ENCODE measurements around the gene ANTXR1. TPM values are rescaled to one million over a fixed set of nuclear protein-coding genes. Genes with fewer than 3 reads are reported as not detected.
"Not testable (repeated sequence)": the region's sequence is repeated elsewhere in the genome, so short reads cannot be mapped to it uniquely, and the experiment has no call there.

The ANTXR1 gene
- total RNA-seq, 4 donors from 2014 or later: 52.8 to 116 (median 98.9) TPM

GRCh38 chr2:69223759-69224511 is 211.0 kb downstream of the ANTXR1 start:
- WGBS, 2 donors (ENCODE audit: low coverage in 1 of 2): 90 to 94% methylated on average over 6 of the region's 6 CpGs
- no peaks in the 10 kb centered on the region for H3K9me3 ChIP-seq
- H3K36me3 ChIP-seq: peaks cover 0 to 4% of the 10 kb centered on the region in 2 donors
- H3K27ac ChIP-seq: no peak overlapping the region
- TF ChIP-seq POLR2AphosphoS5 (IDR thresholded peaks at IDR 0.05) (no peak), POLR2A (IDR thresholded peaks at IDR 0.05) (no peak), CTCF (IDR thresholded peaks at IDR 0.05) (no peak), EP300 (IDR thresholded peaks at IDR 0.05) (no peak)
- no peaks in the 10 kb centered on the region for H3K27me3 ChIP-seq
- no peak overlapping the region for H3K4me3 ChIP-seq
- peaks cover 0 to 27% (median 15%) of the 10 kb centered on the region in 3 donors for H3K4me1 ChIP-seq
- ATAC-seq: no peak

- H3K27me3 ChIP-seq: no peaks in the 10 kb centered on the region
- H3K9me3 ChIP-seq: no peaks in the 10 kb centered on the region
- 68 to 72% methylated on average over 2 to 3 of the region's 3 CpGs for WGBS, 2 donors (ENCODE audit: low coverage in 1 of 2)
- peaks cover 0 to 4% of the 10 kb centered on the region in 2 donors for H3K36me3 ChIP-seq
- H3K27ac ChIP-seq: no peak overlapping the region
- no peak for ATAC-seq
- TF ChIP-seq POLR2A (IDR thresholded peaks at IDR 0.05): no peak
- TF ChIP-seq EP300 (IDR thresholded peaks at IDR 0.05): no peak
- TF ChIP-seq CTCF (IDR thresholded peaks at IDR 0.05): no peak
- TF ChIP-seq POLR2AphosphoS5 (IDR thresholded peaks at IDR 0.05): no peak
- H3K4me1 ChIP-seq: peaks cover 0 to 27% (median 15%) of the 10 kb centered on the region in 3 donors
- H3K4me3 ChIP-seq: no peak overlapping the region
Observed at GRCh38 chr2:69224512-69224837, 211.5 kb downstream of the ANTXR1 start.

GRCh38 chr2:69225933-69226332 is 213.0 kb downstream of the ANTXR1 start:
- ATAC-seq: no peak
- WGBS, 2 donors (ENCODE audit: low coverage in 1 of 2): no CpG with 5 or more reads among the region's 2 CpGs

GRCh38 chr2:69226903-69227302 is 213.9 kb downstream of the ANTXR1 start:
- Histone ChIP-seq H3K4me3 (no peak overlapping the region), H3K27me3 (no peaks in the 10 kb centered on the region), H3K36me3 (peaks cover 0 to 4% of the 10 kb centered on the region in 2 donors), H3K4me1 (peaks cover 0 to 29% (median 13%) of the 10 kb centered on the region in 3 donors), H3K9me3 (no peaks in the 10 kb centered on the region), H3K27ac (no peak overlapping the region)
- WGBS, 2 donors (ENCODE audit: low coverage in 1 of 2): 90 to 95% methylated on average over 2 to 3 of the region's 3 CpGs
- ATAC-seq: no peak
- TF ChIP-seq CTCF (IDR thresholded peaks at IDR 0.05) (no peak), EP300 (IDR thresholded peaks at IDR 0.05) (no peak), POLR2AphosphoS5 (IDR thresholded peaks at IDR 0.05) (no peak)

More at GRCh38 chr2:69225933-69226332, 213.0 kb downstream of the ANTXR1 start:
- Histone ChIP-seq H3K9me3 (no peaks in the 10 kb centered on the region), H3K27ac (no peak overlapping the region), H3K36me3 (peaks cover 0 to 4% of the 10 kb centered on the region in 2 donors), H3K4me1 (peaks cover 0 to 25% (median 15%) of the 10 kb centered on the region in 3 donors), H3K27me3 (no peaks in the 10 kb centered on the region), H3K4me3 (no peak overlapping the region)
- TF ChIP-seq EP300 (IDR thresholded peaks at IDR 0.05) (no peak), POLR2AphosphoS5 (IDR thresholded peaks at IDR 0.05) (no peak), POLR2A (IDR thresholded peaks at IDR 0.05) (no peak), CTCF (IDR thresholded peaks at IDR 0.05) (no peak)

GRCh38 chr2:69227716-69228115 is 214.7 kb downstream of the ANTXR1 start:
- no peak overlapping the region for H3K4me3 ChIP-seq
- no peaks in the 10 kb centered on the region for H3K9me3 ChIP-seq
- H3K27ac ChIP-seq: no peak overlapping the region
- H3K4me1 ChIP-seq: peaks cover 0 to 26% (median 5%) of the 10 kb centered on the region in 3 donors
- H3K27me3 ChIP-seq: no peaks in the 10 kb centered on the region
- TF ChIP-seq POLR2AphosphoS5 (IDR thresholded peaks at IDR 0.05) (no peak), CTCF (IDR thresholded peaks at IDR 0.05) (no peak), EP300 (IDR thresholded peaks at IDR 0.05) (no peak), POLR2A (IDR thresholded peaks at IDR 0.05) (no peak)
- no peak for ATAC-seq
- H3K36me3 ChIP-seq: peaks cover 0 to 4% of the 10 kb centered on the region in 2 donors

- H3K4me1 ChIP-seq: peaks cover 0 to 20% (median 0%) of the 10 kb centered on the region in 3 donors
Observed at GRCh38 chr2:69230946-69231345, 218.0 kb downstream of the ANTXR1 start.

More at GRCh38 chr2:69230946-69231345, 218.0 kb downstream of the ANTXR1 start:
- not testable (repeated sequence) for H3K9me3 ChIP-seq, H3K36me3 ChIP-seq, H3K27ac ChIP-seq, H3K27me3 ChIP-seq, ATAC-seq, H3K4me3 ChIP-seq
- 60 to 88% methylated on average over 1 of the region's 1 CpG for WGBS, 2 donors (ENCODE audit: low coverage in 1 of 2)

Data from gastroesophageal sphincter (tissue), 4 donors.